GM12801 (cell line): Measurements from ENCODE around the gene MLLT10.

Source experiments
- CTCF ChIP-seq: IDR thresholded peaks from one replicate; pipeline ENCODE4 v1.5.1; 2011; ENCODE audit warnings: control low read depth; ENCODE audit not compliant: insufficient read length; ENCODE audit errors: extremely low read depth

Gene MLLT10

GRCh38 chr10:21719502-21719901 is 185.5 kb downstream of the MLLT10 start:
- no peak for TF ChIP-seq CTCF

- no peak for TF ChIP-seq CTCF
Observed at GRCh38 chr10:21720090-21720489, 186.1 kb downstream of the MLLT10 start.

DNA sequence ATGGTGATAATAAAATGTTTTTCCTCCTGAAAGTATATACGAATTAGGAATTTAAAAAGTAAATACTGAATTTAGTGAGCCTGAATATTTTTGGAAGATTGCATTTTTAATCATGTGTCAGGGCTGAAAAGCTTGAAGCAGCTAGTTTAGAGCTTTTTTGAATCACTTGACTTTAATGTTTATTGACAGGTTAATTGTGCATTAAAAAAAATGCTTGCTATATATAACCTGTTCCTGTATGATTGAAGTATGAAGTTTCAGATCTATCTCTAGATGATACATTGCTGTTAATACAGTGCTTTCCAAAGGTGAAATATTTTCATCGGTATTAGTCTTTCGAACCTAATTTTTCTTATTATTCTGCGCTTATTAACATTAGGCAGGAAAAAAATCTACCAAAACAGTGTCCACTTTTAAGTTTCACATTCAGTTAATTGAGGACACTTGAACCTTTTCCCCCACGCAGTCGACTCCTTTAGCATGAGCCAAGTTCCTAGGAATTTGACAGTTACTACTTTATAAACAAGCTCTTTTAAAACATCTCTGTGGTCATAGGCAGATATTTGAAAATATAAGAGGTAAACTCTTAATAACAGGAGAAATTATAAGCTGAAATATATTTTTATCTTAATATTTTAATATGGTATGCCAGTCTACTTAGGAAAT is 187.1 kb downstream of the MLLT10 start:
- no peak for TF ChIP-seq CTCF

- TF ChIP-seq CTCF: no peak
Observed at GRCh38 chr10:21722209-21722608, 188.2 kb downstream of the MLLT10 start.

GRCh38 chr10:21724020-21724589 is 190.1 kb downstream of the MLLT10 start:
- TF ChIP-seq CTCF: no peak

DNA sequence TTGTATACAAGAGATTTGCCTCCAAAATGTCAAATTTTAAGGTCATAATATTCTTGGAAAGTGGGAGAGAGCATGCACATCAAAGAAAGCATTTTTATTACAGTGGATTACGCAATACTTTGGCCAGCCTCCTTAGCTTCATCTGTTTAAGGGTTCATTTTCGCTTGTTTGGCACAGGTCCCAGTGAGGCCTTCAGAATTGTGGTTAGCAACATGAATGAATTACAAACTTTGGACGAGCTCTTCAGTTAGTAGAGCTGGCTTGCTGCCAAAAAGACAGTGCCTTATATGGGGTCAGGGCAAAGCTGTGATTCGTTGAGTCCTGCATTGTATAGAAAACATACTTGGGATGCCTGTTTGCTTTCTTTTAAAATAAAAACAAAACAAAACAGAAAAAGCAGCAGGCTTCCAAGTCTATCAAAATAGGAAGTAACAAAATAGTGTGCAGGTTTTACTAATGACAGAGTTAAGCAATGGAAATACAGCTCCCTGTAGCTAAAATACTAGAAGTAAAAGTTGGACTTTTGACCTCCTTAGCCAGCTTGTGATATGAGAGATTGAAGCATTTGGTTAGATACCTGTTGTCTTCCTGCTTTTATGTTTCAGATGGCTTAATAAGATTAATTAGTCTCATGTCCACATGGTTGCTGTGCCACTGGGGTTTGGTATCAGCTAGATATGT is 190.8 kb downstream of the MLLT10 start:
- no peak for TF ChIP-seq CTCF

- no peak for TF ChIP-seq CTCF
Observed at GRCh38 chr10:21726601-21727225, 192.7 kb downstream of the MLLT10 start.
